ENCODE measurements around the gene CHD3.
A peak's percentile ranks its signal among the peaks of the same experiment; 100 is the strongest.

DNA sequence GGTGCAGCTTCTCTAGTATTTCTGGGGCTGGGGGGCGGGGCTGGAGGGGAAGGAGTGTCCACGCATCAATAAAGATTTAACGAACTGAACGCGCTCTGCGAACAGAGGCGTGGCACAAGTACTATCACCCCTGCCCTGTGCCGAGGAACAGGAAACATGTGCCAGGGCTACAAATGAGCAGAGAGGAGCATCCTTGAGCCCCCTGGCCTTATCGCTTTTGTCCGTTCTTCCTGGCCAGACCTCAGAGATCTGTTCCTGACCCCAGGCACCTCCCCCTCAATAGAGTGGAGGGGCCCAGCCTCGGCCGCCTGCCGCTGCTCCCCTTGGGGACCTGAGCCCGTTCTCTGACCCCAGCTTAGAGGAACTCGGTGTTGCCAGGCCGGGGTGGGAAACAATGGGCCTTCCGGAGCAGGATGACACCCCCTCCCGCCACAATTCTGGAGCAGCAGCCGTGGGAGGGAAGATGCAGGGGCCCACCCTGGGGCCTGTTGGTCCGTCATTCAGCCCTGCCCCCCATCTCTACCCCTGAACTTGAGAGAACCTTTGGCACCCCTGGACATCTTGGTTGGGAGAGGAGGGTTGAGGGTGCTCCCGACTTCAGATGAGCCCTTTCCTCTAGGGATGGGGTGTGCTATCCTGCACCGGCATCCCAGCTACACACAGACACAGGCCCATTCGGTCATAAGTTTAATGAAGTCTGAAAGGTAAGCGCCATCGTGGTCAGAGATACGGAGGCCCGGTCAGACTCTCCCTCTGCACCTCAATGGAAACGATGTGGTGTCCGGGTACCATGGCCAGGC lies 32.4 kb upstream of the CHD3 start:
- peak; percentile 52; the same call in 1 of the 2 replicates for TF ChIP-seq POLR2A (IDR thresholded peaks at IDR 0.05; ENCODE audit: low read depth, low read length)
- no peak; the same call in 1 of the 2 replicates for TF ChIP-seq POLR2AphosphoS5 (IDR thresholded peaks at IDR 0.05; ENCODE audit: low read depth, low read length)
- no peak for TF ChIP-seq TAF1 (IDR thresholded peaks at IDR 0.05; ENCODE audit: borderline replicate concordance, low read depth, low read length)

Measured in GM12892 (cell line).